HG02571 (cell line): Measurements from ENCODE around the gene TMEM168.

Experiments
- ATAC-seq: cut with Tn5 transposase; IDR thresholded peaks from one replicate; pipeline ENCODE4 v1.9.1; 2021; ENCODE audit warnings: mild to moderate bottlenecking, moderate library complexity; ENCODE audit not compliant: unreplicated experiment

The TMEM168 gene

DNA sequence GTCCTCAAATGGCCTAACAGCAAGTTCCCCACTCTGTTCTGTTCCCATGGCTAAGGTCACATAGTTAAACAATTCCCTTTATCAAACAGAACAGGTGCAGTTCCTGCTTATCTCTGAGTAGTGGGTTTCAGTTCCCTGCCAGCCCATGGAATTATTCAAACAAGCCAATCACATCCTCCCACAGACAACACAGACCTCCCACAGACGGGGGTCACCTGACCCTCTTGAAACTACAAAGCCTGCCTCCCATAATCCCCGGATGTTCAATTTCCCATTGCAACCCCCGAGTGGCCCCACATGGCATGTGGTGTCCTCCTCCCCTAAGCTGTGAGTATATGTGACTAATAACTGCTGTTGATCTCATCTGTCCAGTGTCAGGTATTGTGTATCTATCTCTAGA lies 64.1 kb downstream of the TMEM168 start:
- no peak for ATAC-seq

DNA sequence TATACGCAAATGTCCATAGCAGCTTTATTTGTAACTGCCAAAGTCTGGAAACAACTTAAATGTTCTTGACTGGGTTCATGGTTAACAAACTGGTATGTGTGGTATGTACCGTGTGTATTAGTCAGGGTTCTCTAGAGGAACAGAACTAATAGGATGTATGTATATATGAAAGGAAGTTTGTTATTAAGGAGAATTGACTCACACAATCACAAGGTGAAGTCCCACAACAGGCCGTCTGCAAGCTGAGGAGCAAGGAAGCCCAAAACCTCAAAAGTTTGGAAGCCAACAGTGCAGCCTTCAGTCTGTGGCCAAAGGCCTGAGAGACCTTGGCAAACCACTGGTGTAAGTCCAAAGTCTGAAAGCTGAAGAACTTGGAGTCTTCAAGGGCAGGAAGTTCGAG lies 66.8 kb downstream of the TMEM168 start:
- no peak for ATAC-seq

DNA sequence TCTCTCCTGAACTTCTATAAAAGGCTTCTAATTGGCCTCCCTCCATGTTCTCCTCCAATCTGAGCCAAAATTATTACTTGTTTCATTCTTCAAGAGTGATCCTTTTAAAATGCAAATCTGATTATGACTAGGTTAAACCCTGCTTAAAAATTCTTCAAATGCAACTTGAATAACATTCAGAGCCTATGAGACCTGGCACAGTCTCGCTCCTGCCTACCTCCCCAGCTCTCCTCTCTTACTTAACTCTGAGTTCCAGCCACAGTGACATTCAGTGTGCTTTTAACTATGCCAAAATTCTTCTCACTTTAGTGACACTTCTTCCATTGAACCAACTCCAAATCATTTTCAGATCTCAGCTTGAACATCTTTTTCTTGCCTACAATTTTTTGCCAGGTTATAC lies 68.8 kb downstream of the TMEM168 start:
- ATAC-seq: no peak

DNA sequence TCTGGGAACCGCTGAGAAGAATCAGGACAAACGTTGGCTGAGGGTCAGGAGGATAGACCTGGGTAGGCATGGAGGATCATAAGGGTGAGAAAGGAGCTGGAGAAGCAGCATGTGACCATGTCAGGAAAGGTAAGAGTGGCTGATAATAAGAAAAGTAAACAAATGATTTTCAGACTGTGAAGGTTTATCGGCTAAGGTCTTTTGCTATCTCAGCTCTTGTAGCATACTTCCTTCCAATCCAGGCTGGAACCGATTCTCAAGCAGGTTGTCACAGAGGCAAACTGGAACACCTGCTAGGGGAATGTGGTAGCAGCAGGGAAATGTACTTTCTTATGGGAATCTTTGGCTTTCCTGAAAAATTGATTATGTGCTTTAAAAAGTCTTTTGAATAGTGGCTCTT lies 74.7 kb downstream of the TMEM168 start:
- ATAC-seq: no peak

DNA sequence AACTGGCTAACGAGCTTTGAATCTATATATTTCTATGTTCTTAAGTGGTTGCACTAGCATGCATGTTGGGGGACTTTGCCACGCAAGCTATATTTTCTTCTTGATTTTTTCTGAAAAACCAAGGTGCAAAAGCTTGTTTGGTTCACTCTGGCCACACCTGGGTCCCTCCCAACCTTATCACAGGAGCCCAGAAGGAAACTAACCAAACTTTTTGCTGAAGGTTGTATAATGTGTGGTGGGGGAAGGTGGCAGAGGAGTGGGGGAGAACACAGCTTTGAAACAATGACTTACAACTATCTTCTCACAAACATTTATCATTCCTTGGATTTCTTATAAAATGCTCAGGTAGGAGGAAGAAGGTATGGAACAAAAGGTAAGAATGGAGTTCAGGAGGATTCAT lies 75.3 kb downstream of the TMEM168 start:
- no peak for ATAC-seq
